Activated CD4-positive, alpha-beta T cell treated with anti-CD3 and anti-CD28 coated beads, Interleukin-2, Interleukin-6, amounts not matched to agents 100 ng/mL and 50 ng/mL, durations not matched to agents 16 hours and 8 hours (primary cell): ENCODE measurements around the gene COL3A1.
A peak's percentile ranks its signal among the peaks of the same experiment; 100 is the strongest.

Source experiments
- DNase-seq: peaks from one replicate; pipeline ENCODE4 v3.0.0-alpha.2; 2020

The COL3A1 gene

DNA sequence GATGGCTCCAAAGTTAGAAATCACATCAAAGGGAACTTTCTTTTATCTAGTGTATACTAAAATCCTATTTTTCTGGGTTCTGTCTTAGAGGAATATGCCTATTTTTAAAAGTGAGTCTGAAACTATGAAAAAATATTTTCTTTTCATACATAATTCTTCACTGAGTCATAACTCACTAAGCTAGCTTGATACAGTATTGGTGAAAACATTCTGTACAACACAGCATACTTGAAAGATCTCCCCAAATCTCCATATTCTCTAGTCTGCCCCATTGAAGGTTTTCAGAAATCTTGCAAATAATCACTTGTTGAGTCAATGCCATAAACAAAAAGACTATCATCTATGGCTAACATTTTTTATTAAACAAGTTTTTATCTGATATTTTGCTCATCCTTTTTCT lies 44.5 kb downstream of the COL3A1 start:
- no peak for DNase-seq

DNA sequence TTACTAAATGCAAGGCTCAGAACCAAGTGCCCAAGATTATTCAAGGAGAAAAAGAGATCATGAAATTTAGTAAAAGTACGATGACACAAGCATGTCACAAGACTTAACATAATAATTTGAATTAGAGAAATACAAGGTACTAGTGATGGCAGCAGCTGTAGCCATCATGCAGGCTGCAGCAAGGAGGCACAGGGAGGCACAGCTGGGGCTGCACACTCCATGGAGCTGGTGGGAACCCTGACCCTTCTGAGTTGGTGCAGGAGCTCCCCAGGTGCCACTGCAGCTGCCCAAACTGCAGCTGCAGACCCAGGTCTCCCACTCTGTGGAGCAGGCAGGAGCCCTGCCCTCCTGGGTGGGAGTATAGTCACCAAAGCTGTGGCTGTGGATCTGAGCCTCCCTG lies 46.0 kb downstream of the COL3A1 start:
- DNase-seq: no peak

DNA sequence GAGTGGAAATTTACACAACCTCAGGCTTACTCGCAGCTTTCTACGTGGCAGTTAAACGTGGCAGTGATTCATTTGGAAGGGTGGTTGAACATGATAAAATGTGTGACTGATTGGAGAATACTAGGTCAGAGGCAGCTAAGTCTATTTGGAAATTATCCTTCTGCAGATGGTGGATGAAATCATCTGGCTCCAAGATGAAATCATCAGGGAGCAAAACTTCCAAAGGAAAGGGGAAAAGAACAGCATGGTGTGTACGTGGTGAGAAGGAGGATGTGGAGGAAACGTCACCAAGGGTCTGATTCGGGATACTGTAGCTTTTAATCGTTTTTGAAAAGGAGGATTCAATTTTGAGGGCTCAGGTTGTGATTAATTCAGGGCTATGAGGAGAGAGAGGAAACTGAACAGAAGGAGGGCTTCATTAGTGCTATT lies 47.9 kb downstream of the COL3A1 start:
- DNase-seq: no peak

DNA sequence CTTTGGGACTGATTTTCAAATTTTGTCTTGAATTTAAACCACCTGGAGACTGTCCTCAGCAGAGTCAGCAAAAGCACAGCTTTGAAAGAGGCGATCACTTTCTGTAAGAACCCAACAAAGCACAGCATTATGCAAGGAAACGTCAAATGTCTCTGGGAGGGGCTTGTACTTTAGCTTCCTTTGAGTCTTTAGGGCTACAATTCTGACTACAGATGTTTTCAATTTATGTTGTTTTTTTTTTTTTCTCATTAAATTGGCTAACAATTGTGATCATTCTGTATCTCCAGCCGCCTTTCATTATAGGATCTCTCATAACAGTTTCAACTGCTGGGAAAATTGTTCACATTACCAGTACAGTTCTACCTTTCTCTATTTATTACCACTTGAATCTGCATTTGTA lies 48.3 kb downstream of the COL3A1 start:
- DNase-seq: no peak

DNA sequence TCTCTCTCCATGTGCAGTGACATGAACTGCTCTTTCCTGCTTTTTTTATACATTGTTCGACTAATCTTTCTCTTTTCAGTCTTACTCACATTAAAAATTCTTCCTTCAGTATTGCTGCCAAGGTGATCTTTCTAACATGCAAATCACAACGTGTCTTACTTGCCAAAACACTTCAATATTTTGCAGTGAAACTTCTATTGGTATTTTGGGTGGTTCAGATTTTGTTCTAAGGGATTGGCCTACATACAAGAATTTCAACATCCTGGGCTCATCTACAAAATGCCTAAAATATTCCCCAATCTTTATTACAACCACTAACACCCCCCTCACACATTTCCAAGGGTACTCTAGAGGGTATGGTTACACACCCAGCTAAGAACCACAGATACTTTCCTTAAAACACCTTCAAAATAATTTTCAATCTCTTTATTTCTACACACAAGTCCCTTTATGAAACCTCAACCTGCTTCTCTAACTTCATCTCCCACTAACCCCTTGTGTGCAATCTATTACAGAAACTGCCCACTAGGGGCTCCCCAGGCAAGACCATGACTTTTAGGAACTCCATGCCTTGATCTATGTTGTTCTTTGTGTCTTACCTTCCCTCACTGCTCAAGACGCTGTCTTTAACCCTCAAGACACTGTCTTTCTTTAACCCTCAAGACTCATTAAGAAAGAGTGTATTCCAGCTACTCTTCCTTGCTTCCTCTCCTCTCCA lies 50.9 kb downstream of the COL3A1 start:
- peak; percentile 8 for DNase-seq

DNA sequence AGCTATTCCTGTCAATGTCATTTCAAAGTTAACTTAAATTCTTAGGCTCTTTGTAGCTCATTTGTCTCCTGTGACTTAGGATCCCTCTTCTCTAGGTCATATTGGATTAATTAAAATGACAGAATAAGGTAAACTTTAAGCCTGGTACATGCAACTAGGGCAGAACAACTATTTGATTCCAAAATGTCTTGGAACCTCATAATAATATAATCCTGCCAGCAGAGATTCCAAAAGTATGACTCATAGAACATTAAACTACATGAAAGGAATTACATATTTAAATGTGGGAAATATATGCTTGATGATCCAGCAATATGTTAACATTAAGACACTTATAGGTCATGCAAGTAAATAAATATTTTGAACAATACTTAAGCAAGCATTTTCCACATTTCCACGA lies 63.3 kb downstream of the COL3A1 start:
- DNase-seq: no peak

DNA sequence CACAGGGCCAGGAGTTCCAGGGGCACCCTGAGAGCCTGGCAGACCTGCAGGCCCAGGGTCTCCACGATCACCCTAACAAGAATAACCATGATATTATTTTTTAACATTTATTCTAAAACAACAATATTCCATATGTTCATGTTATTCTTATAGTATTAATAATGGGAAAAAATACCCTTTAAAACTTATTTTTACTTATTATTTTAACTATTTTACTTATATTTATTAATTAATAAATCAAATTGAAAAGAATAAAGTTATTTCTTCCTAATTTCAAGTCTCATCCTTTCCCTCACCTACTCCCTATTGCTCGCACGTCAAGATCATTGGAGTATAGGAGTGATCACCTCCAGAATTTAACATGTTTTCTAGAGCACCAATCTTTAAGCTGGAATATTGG lies 71.7 kb downstream of the COL3A1 start:
- no peak for DNase-seq

DNA sequence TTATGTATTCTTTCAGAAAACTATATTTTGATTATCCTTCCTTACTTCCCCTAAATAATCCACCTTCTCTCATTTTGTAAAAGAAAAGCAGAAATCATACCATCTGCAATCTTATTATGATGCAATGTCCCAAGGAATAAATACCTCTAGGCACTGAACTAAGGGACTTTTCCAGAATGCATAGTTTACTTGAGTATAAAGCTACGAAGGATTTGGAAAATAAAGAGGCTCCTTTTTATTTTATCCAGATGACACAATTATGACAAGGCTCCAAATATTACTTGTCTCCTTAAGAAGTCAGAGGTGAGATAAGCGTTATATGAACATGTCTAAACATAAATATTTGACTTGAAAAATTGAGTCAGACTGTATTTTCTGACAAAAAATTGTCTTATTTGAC lies 72.1 kb downstream of the COL3A1 start:
- no peak for DNase-seq

DNA sequence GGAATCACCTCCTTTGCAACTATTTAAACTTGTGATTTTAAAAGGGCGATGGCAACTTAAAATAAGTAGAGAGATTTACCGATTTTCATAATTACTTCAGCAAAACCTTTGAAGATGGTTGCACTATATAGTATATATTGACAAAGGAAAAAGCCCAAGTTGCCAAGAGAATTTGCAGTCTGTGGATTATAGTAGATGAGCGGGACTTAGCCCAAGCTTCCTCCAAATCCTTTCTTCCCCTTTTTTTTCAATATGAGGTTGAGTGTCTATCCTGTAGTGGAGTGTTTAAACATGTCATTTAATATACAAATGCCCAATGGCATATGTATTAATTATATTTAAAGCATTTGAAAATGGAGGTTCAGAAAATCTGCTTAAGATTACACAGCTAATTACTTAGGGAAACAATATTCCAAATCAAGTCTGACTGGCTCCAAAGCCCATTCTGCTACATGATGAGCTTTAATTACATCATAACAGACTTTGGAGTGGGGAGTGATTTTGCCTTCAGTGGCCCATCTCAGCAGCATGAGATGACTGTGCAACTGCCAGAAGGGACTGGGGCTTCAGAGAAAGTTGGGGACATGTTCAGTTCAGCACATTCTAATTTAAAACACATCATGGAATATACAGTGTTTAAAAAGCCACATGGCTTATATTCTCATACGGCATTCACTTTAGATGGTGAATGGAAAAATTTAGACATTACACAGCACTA lies 73.2 kb downstream of the COL3A1 start:
- no peak for DNase-seq

DNA sequence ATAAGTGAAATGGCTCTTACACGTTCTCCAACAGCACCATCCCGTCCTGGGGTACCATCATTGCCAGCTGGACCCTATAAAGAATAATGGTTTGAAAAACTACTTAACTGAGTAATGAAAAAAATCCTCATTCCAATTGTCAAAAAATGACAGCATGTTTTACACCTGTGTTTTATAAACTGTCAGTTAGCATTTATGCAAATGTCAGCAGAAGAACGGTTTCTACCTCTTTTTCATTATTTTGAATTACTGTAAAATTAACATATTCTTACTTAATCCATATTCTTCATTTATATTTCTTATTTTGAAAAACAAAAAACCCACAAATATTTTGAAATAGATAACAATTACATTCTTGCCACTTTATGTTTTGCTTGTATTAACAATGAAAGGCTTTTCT lies 74.0 kb downstream of the COL3A1 start:
- DNase-seq: no peak

DNA sequence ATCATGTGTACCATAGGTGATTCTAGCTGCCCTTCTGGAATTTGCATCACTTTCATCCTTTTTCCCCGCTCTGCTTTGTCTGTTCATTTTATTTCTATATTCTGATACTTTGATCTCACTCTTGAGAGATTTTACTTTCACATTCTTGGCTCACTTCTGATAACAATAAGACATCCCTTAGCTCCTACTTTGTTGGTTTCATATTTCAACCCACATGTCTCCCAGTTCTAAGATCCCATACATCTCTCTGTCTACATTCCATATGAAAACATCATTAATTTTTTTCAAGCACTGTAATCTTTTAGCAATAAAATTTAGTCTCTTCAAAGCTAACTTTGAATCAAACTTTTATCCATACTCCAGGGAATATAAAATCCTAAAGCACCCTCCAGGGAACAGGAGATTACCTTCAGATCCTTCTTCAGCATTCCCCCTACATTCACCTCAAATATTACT lies 75.6 kb downstream of the COL3A1 start:
- DNase-seq: no peak

DNA sequence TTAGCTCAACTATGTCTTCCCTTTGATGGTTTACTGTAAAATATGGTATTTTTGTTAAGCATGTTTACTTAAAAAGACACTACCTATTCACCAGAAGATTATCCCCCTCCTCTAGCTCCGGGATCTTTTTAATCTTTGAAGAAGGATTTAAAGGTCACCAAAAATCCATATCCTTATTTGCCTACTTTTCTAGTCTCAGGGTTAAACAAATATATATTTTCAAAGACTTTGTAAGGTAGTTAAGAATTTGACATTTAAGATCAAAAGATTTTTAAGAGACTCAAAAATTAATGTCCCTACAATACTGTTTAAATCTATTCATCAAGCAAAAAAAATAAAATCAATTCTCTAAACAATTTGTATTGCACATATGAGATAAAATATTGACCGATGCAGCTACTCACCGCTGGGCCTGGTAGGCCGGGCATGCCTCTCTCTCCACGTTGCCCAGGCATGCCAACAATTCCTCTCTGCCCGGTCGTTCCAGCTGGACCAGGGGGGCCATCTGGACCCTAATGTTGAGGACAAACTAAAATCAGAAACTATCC lies 76.1 kb downstream of the COL3A1 start:
- no peak for DNase-seq

DNA sequence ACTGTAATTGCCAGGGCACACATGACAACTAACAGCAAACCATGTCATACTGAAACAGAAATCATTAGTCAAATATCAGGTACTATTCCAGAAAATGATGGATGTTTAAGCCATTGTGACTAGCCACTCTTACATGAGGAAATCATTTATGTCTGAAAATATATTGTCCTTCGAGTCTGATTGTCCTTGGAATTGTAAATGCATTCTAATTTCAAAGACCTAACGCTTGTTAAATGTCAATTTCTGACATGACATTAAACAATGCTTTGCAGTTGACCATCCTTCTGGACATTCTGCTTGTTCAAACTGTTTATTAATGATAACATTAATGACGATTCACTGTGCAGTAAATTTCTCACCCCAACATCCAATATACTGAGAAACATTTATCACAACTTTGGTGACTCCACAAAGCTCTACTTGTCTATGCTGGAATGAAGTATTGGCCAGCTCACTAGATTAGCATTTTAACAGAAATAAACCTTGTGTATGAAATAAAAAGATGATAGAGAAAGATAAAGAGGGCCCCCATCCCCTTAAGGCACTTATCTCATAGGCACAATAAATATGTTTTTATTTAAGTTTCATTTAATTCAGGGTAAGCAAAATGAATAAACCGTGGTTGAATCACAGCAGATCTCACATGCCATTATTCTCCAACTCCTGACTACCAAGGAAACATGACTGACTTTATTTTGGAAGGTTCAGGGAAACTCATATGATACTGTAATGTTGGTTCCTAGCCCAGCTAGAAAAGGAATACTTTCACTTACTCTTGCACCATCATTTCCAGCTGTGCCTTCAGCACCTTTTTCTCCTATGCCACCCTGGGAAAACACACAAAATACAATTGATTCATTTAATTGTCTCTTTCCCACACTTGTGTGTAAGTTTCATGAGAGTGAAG lies 82.3 kb downstream of the COL3A1 start:
- no peak for DNase-seq

DNA sequence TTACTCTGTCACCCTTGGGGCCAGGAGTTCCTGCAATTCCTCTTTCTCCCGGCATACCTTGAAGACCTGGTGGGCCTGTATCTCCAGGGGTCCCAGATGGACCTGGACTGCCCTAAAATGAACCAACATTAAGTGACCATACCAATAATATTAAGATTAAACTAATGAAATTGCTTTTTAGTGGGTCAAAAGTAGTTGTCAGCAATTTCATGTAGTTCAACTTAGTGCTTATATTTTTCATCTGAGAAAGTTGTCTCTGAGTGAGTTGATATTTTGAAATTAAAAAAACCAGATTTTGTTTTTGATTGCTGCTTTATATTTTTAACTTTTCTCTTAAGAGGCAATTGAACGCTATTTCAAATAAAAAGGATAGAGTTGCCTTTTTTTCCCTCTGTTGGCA lies 83.1 kb downstream of the COL3A1 start:
- no peak for DNase-seq

DNA sequence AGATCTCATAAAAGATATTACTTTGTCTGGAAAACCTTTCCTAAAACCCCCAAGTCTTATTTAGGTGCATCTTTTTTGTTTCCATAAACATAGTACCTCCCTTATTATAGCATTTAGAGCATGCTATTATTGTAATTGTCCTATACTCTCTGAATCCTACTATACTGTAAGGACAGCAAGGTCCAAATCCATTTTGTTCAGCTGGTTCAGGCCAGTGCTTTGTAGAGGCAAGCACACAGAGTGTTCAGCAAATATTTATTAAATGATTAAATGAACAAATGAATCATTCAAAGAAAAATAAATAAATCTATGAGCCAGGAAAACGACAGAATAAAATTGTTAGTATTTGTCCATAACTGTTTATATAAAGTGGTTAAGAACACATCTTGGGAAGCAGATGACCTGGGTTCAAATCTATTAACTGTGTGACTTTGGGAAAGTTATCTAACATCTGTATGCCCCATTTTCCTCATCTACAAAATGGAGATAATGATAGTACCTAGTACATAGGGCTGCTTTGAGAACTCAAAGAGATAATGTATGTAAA lies 86.0 kb downstream of the COL3A1 start:
- no peak for DNase-seq
